NCI-H446 treated with DMSO at 0.1 percent for 48 hours (cell line): ENCODE data around the gene SCAMP4.
"Not testable (repeated sequence)": the region's sequence is repeated elsewhere in the genome, so short reads cannot be mapped to it uniquely, and the experiment has no call there.

ENCODE experiments used
- DNase-seq: peaks from one replicate; lab custom pipeline; 2025; lab: John Stamatoyannopoulos, UW

The SCAMP4 gene

DNA sequence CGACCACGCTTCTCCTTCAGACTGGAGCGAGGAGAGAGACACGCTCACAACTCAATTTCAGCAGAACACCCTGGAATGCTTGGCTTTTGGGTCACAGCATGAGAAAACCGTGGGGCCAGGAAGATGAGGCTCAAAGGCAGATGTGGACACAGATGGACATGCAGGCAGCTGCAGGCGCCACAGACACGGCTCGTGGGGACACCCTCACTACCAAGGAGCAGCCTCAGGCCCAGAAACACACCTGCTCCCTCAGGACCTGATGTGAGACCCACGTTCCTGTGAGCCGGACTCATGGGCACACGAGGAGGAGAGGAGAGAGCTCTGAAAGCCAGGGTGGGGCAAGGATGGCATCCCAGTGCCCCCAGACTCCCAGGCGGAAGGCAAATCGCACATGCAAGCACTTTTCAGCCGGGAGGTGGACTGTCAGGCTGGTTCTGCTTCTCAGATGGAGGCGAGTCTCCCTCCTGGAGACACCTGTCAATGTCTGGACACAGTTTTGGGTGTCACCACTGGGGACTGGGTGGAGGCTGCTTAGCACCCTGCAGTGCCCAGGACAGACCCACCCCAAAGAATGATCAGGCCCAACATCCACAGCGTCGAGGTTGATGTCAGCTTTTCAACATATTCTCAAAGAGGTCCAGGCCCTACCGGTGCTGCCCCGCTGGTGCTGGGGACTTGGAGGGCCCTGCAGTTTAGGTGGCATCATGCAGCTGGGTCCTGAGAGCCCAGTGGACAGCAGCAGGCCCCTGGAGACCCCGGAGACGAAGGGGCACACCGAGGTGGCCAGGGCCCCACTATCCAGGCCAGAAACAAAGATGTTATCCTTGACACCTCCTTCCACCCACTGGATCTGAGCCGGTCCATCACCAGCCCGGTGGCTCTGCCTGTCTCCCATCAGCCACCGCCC is 22.2 kb upstream of the SCAMP4 start:
- no peak for DNase-seq

- no peak for DNase-seq
These were observed 21.4 kb upstream of the SCAMP4 start for GRCh38 chr19:1883784-1884183.

DNA sequence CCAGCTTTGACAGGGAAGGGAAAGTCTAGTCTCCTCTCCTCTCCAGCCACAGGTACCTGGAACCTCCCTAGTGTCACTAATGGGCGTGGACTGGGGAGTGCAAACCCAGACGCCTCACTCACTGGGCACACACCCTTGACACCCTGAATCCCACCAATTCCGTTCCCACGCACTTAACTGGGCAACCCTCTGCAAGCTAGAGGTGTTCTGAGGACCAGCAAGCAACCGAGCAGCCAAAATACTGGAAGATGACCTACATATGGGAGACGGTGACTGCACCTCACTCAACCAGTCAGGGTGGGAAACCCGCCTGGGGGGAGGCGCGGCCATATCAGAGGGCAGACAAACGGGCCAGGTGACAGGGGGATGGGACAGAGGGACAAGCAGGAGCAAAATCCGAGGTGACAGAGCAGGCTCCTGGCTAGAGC is 20.9 kb upstream of the SCAMP4 start:
- no peak for DNase-seq

GRCh38 chr19:1884719-1885334 is 20.4 kb upstream of the SCAMP4 start:
- DNase-seq: no peak

DNA sequence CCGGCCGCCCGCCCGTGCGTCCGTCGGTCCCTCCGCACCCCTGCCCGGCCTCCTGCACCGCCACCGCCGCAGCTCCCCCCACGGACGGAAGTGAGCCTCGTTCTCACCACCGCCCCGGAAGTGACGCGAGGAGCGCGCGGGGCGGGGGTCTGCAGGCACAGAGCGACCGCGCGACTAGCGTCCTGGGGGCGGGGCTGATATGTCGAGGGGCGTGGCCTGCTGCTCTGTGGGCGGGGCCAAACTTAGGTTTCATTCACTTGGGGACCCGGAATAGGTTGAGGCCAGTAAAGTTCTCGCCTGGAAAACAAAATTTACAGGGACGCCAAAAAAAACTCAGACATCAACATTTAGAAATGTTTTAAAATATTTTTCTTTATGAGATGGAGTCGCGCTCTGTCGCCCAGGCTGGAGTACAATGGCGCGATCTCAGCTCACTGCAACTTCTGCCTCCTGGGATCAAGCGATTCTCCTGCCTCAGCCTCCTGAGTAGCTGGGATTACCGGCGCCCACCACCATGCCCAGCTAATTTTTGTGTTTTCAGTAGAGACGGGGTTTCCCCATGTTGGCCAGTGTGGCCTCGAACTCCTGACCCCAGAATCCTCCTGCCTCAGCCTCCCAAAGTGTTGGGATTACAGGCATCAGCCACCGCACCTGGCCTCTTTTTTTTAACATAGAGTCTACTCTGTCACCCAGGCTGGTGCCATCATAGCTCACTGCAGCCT is 19.6 kb upstream of the SCAMP4 start, which contains the start of gene ABHD17A:
Gene ABHD17A (minus strand): TSS at position 99 of the 722 bp plus-strand sequence. CDS start 3,930 bp downstream, outside the sequence.
- peak; percentile 77 for DNase-seq

DNA sequence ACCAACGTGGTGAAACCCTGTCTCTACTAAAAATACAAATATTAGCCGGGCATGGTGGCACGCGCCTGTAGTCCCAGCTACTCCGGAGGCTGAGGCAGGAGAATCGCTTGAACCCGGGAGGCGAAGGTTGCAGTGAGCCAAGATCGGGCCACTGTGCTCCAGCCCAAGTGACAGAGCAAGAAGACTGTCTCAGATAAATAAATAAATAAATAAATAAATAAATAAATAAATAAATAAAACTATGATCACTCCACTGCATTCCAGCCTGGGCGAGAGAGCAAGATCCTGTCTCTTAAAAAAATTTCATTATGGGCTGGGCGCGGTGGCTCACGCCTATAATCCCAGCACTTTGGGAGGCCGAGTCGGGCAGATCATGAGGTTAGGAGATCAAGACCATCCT is 18.8 kb upstream of the SCAMP4 start:
- DNase-seq: not testable (repeated sequence)

- DNase-seq: no peak
These were observed 16.8 kb upstream of the SCAMP4 start for GRCh38 chr19:1888385-1888784.

DNA sequence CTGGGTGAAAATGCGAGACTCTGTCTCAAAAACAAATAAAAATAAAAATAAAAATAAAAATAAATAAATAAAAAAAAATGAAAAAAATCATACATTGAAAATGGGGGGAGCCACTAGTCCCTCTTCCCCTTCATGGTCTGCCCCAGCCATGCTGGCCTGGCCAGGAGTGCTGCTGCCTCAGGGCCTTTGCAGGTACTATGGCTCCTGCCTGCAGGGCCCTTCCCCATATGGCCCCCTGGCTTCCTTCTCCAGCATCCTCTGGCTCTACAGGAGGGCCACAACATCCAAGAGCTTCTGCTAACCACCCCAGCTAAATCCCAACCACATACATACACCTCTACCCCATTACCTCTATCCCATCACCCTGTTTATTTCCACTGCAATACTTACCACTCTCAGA is 15.3 kb upstream of the SCAMP4 start:
- DNase-seq: no peak

DNA sequence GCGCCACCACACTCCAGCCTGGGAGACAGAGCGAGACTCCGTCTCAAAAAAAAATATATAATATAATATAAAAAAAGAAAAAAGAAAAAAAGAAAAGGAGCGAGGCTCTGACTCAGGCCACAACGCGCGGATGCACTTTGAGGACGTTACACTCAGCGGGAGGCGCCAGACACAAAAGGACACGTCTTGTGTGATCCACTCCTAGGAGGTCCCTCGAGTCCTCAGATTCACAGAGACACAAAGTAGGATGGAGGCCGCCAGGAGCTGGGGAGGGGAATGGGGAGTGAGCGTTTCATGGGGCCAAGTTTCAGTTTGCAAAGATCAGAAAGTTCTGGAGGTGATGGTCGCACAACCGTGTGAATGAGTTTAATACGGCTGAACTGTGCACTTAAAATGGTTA is 11.4 kb upstream of the SCAMP4 start:
- DNase-seq: no peak

DNA sequence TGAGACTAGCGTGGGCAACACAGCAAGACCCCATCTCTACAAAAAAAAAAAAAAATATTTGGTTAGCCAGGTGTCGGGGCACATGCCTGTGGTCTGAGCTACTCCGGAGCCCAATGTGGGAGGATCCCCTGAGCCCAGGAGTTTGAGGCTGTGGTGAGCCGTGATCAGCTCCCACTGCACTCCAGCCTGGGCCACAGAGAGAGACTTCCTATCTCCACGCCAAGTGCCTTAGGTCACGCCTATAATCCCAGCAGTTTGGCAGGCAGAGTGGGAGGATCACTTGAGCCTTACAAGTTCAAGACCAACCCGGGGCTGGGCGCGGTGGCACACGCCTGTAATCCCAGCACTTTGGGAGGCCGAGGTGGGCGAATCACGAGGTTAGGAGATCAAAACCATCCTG is 8.7 kb upstream of the SCAMP4 start:
- no peak for DNase-seq

- DNase-seq: no peak
These were observed 3.2 kb upstream of the SCAMP4 start for GRCh38 chr19:1901940-1902404.

GRCh38 chr19:1902923-1903322 is 2.3 kb upstream of the SCAMP4 start:
- no peak for DNase-seq

DNA sequence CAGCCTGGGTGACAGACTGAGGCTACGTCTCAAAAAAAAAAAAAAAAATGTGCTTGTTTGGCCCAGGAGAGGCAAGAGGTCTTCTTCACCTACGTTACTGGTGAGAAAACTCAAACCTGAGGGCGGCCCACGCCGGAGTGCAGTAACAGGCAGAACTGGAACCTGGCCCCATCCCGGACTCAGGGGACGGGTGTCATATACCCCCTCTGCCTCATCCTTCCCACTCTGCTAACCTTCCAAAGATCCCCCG is 414 bp upstream of the SCAMP4 start:
- no peak for DNase-seq

- no peak for DNase-seq
These were observed 720 bp downstream of the SCAMP4 start for GRCh38 chr19:1905863-1906375.

GRCh38 chr19:1906985-1907562 is 1.9 kb downstream of the SCAMP4 start:
- no peak for DNase-seq

DNA sequence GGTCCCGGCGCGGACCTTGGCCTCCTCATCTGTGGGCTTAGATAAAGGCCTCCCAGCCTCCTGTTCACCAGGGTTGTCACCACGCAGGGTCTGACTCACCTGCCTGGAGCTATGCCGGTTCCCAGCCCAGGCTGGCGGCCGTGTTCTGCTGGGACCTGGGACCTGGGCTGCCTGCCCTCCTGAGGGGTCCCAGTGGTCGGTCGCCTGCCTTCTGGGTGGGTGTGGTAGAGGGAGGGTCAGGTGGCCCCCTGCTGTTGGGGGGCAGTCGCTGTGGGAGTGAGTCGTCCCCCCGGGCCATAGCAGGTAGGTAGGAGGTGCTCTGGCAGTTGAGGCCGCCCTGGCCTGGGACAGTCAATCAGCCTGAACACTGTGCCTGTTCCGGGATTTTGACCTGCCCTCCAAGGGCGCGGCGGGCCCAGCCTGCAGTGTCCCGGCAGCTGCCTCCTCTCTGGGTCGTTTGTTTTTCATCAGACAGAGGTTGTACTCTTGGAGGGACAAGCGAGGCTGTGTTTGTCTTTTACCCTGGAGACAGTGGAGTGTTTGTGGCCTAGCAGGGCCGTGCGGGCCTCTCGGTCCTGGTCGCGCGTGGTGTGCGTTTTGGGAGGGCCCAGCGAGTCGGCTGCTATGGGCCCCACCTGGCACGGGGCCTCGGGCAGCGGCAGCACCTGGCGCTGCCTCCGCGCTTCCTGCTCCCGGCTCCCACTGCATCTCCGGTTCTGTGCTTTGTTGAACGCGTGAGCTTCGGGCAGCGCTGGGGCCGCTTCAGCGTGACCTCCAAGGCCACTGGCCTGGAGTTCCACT is 2.6 kb downstream of the SCAMP4 start:
- DNase-seq: no peak

- no peak for DNase-seq
These were observed 3.1 kb downstream of the SCAMP4 start for GRCh38 chr19:1908364-1908678.

- no peak for DNase-seq
These were observed 4.5 kb downstream of the SCAMP4 start for GRCh38 chr19:1909761-1910080.

- no peak for DNase-seq
These were observed 5.0 kb downstream of the SCAMP4 start for GRCh38 chr19:1910177-1910576.

- DNase-seq: no peak
These were observed 5.9 kb downstream of the SCAMP4 start for GRCh38 chr19:1911098-1911497.

DNA sequence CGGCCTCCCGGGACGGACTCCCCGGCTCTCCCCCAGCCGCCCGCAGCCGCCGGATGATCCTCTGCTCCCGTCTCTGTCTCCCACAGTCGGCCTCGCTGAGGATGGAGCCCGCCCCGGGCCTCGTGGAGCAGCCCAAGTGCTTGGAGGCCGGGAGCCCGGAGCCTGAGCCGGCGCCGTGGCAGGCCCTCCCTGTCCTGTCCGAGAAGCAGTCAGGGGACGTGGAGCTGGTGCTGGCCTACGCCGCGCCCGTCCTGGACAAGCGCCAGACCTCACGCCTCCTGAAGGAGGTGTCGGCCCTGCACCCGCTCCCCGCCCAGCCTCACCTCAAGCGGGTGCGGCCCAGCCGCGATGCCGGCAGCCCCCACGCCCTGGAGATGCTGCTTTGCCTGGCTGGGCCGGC is 6.8 kb downstream of the SCAMP4 start:
- DNase-seq: no peak
